HFFc6 (cell line): ENCODE measurements around the gene RAB28. TPM values are rescaled to one million over a fixed set of nuclear protein-coding genes. Genes with fewer than 3 reads are reported as not detected.

Source experiments
- DNase-seq: peaks from one replicate; pipeline ENCODE4 v3.0.0-alpha.2; 2018
- H3K27ac Mint-ChIP-seq: 2 replicates; pipeline ENCODE4 v1.8.0; 2020; ENCODE audit warnings: mild to moderate bottlenecking, mixed read lengths
- H3K27me3 Mint-ChIP-seq: 2 replicates; pipeline ENCODE4 v1.8.0; 2021; ENCODE audit warnings: mild to moderate bottlenecking, moderate library complexity, mixed read lengths; ENCODE audit not compliant: insufficient read depth
- H3K36me3 Mint-ChIP-seq: 2 replicates; pipeline ENCODE4 v1.8.0; 2021; ENCODE audit warnings: low read depth, mixed read lengths
- H3K4me1 Mint-ChIP-seq: 2 replicates; pipeline ENCODE4 v1.8.0; 2020; ENCODE audit warnings: low read depth, mixed read lengths
- H3K4me3 Mint-ChIP-seq: 2 replicates; pipeline ENCODE4 v1.8.0; 2020; ENCODE audit warnings: mild to moderate bottlenecking, moderate library complexity, mixed read lengths
- H3K9me3 Mint-ChIP-seq: 2 replicates; pipeline ENCODE4 v1.8.0; 2020; ENCODE audit warnings: mild to moderate bottlenecking, mixed read lengths
- CTCF ChIP-seq: fragments of 200-600 bp; sonication (generic); IDR thresholded peaks from 2 replicates; pipeline ENCODE4 v1.5.0; 2021; ENCODE audit warnings: antibody characterized with exemption, mild to moderate bottlenecking
- long read RNA-seq: library from polyadenylated mRNA; unstranded; transcript quantifications from one replicate; pipeline ENCODE4 v2.0.0, GENCODE V29; 2019
- total RNA-seq, 6 experiments: library from RNA; stranded (reverse); fragmentation: NEBNext Ultra II Directional; extraction: Animal tissue kit (Norgen Biotek cat#: 25700); gene quantifications; 2 replicates in 1 of 6; 3 replicates in 5 of 6; pipeline ENCODE4 v1.2.3, GENCODE V29; 2021

RAB28 gene
- total RNA-seq: 10 to 100 TPM; 11.4 to 13.1 (median 12.4) TPM
- long read RNA-seq, transcript RAB28-202 (7 exons, 1,715 nt): major isoform, 6 of 20 reads
- long read RNA-seq, partial matches to known transcripts: 4 of 20 reads
- long read RNA-seq, other reads (novel, unspliced or antisense): 5 of 20 reads

- peak; percentile 88 for DNase-seq
- Mint-ChIP-seq H3K36me3 (0 out of 2 replicates have a peak, but pooled peaks cover 5% of the 10 kb centered on the region), H3K27ac (peak within 1 kb of the TSS; percentile 100), H3K9me3 (no peaks in the 10 kb centered on the region), H3K27me3 (no peaks in the 10 kb centered on the region), H3K4me3 (peak within 1 kb of the TSS; percentile 95), H3K4me1 (peaks cover 32% of the 10 kb centered on the region)
- no peak for TF ChIP-seq CTCF
These were observed at the start of gene RAB28 for GRCh38 chr4:13484122-13484748. Gene RAB28 (minus strand): TSS chr4:13484340.

GRCh38 chr4:13531625-13531998, 47.5 kb upstream of the RAB28 start:
- Mint-ChIP-seq H3K27me3 (peaks cover 90% of the 10 kb centered on the region), H3K36me3 (no peaks in the 10 kb centered on the region), H3K4me3 (no peak overlapping the region), H3K9me3 (no peaks in the 10 kb centered on the region), H3K4me1 (peaks cover 13% of the 10 kb centered on the region), H3K27ac (no peak overlapping the region)
- no peak for TF ChIP-seq CTCF
- no peak for DNase-seq

GRCh38 chr4:13530823-13531624, 46.9 kb upstream of the RAB28 start:
- peaks cover 86% of the 10 kb centered on the region for H3K27me3 Mint-ChIP-seq
- DNase-seq: no peak
- no peaks in the 10 kb centered on the region for H3K9me3 Mint-ChIP-seq
- H3K36me3 Mint-ChIP-seq: no peaks in the 10 kb centered on the region
- no peak overlapping the region for H3K27ac Mint-ChIP-seq
- H3K4me1 Mint-ChIP-seq: peaks cover 13% of the 10 kb centered on the region
- no peak for TF ChIP-seq CTCF
- no peak overlapping the region for H3K4me3 Mint-ChIP-seq

GRCh38 chr4:13529128-13529919, 45.2 kb upstream of the RAB28 start:
- H3K27ac Mint-ChIP-seq: no peak overlapping the region
- no peak for DNase-seq
- no peaks in the 10 kb centered on the region for H3K36me3 Mint-ChIP-seq
- peaks cover 5% of the 10 kb centered on the region; the same call in 1 of the 2 replicates for H3K9me3 Mint-ChIP-seq
- peaks cover 26% of the 10 kb centered on the region for H3K4me1 Mint-ChIP-seq
- no peak overlapping the region for H3K4me3 Mint-ChIP-seq
- TF ChIP-seq CTCF: no peak
- peaks cover 85% of the 10 kb centered on the region for H3K27me3 Mint-ChIP-seq

- no peak for DNase-seq
- Mint-ChIP-seq H3K36me3 (no peaks in the 10 kb centered on the region), H3K9me3 (peaks cover 11% of the 10 kb centered on the region; the same call in 1 of the 2 replicates), H3K4me1 (peaks cover 22% of the 10 kb centered on the region; the same call in 1 of the 2 replicates), H3K4me3 (no peak overlapping the region), H3K27me3 (peaks cover 85% of the 10 kb centered on the region), H3K27ac (no peak overlapping the region)
- TF ChIP-seq CTCF: no peak
These were observed 44.6 kb upstream of the RAB28 start for GRCh38 chr4:13528821-13529127.
